HG02623 (cell line): ENCODE data around the gene MAST2.
"Not testable (repeated sequence)": the region's sequence is repeated elsewhere in the genome, so short reads cannot be mapped to it uniquely, and the experiment has no call there.

Experiments used
- ATAC-seq: cut with Tn5 transposase; IDR thresholded peaks from one replicate; pipeline ENCODE4 v1.9.1; 2021; ENCODE audit warnings: moderate library complexity; ENCODE audit not compliant: unreplicated experiment

The MAST2 gene

DNA sequence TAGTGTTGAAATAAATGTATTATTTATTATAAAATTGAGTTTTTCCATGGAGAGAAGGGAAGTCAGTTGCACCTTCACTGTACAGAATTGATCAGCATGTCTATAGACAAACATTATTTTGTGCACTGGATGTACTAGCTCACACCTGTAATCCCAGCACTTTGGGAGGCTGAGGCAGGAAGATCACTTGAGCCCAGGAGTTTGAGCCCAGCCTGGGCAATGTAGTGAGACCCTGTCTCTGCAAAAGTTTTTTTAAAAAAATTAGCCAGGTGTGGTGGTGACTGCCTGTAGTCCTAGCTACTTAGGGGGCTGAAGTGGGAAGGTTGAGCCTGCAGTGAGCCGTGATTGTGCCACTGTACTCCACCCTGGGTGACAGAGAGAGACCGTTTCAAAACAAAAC lies 87.7 kb downstream of the MAST2 start:
- ATAC-seq: no peak

DNA sequence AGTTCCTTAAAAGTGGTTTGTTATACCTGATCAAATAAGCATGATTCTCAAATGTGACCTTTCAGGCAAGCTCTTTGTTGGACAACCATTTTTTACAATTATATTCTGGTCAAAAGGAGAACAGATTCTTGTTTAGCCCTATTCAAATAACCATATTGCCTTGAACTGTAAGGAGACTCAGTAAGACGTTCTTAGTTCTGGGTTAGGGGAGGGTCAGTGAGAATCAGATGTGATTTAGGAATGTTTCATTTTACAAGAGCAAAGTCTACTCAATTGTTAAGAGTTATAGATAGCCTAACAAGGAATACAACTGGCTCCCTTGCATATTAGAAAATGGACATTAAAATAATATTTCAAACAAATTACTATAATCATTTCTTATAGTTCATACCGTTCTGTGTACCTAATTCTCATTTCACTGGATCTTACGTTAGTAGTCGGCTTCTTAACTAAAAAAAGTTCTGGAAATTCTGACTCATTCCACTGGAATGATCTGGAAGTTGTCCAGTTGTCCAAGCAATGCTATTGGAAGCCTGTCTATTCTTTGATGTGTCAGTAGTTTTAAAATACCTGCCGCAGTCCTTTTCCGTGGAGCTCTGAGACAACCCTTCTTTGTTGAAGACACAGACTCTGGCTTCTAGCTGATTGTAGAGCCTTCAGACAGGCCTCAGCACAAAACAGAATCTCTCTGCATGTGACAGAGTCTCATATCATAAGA lies 88.8 kb downstream of the MAST2 start:
- no peak for ATAC-seq

DNA sequence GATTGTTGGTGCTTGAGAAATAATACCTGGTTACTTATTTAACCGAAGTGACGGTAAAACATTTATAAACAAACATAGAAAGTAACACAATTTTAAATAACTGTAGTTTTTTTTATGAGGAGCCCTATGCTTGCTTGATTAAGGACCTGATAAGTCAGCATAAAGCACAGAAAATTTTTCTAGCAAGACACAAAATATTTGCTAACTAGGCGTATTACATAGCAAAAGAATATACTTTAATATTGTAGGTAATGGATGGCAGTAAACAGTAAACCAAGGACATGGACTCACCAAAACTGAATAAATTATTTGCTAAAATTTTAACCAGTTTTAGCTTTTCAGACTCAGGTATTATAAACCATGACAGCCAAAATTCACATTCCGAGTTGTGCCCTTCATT lies 90.9 kb downstream of the MAST2 start:
- ATAC-seq: no peak

DNA sequence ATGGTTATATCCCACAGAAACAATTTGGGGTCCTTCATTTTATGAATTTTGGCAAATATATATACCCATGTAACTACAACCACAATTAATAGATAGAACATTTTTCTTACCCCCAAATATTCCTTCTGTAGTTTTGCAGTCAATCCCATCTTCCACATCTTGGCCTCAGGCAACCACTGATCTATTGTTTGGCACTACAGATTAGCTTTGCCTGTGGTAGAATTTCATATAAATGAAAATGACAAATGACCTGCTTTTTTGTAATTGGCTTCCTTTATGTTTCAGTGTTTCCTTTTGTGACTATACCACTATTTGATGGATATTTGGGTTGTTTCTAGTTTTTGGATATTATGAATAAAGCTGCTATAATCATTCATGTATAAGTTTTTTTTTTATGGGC lies 91.5 kb downstream of the MAST2 start:
- no peak for ATAC-seq

DNA sequence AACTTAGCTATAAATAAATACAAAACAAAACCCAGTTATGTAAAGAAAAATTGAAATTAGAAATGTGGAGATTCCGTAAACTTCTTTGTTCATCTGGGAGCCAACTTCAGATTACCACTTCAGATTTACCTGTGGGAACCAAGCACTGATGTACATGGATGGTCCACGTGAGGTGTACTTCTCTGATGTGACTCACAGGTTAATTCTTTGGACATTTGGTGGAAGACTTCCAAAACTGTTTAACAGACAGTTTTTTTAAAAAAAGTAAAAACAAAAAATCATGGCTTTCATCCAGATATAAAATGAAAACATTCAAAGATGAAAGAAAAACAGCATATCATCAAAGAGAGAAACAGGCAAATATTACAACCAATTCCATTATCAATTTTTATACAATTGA lies 92.0 kb downstream of the MAST2 start:
- no peak for ATAC-seq

DNA sequence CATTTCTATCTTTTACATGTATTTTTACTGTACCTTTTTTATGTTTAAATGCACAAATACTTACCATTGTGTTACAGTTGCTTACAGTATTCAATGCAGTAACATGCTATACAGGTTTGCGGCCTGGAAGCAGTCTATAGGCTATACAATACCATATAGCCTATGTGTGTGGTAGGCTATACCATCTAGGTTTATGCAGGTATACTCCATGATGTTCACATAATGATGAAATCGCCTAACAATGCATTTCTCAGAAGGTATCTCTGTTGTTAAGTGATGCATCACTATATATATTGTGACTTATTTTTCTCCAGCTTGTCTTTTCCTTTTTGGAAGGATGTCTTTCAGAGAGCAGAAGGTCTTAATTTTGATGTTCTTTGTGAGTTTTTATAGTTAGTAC lies 103.5 kb downstream of the MAST2 start:
- no peak for ATAC-seq

DNA sequence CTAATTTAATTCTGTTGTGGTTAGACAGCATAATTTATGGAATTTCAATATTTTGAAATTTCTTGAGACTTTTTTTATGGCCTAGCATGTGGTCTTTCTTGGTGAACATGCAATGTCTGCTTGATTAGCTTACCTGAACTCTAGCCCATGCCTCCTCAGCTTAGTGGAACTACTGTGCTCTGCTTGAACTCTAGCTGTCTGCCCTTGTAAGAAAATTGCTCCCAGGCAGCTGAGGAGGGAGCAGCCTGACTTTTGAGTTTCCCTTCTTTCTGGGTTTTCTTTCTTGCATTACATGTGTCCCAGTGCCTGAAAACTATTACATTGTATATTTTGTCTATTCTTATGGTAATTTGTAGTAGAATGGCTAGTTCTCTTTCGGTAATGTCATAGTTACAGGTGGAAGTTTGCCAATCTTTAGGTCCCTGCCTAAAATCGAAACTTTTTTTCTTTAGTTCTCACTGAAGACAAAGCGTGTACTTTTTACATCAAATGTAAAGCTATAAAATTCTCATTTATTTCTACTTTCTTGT lies 105.3 kb downstream of the MAST2 start:
- no peak for ATAC-seq

DNA sequence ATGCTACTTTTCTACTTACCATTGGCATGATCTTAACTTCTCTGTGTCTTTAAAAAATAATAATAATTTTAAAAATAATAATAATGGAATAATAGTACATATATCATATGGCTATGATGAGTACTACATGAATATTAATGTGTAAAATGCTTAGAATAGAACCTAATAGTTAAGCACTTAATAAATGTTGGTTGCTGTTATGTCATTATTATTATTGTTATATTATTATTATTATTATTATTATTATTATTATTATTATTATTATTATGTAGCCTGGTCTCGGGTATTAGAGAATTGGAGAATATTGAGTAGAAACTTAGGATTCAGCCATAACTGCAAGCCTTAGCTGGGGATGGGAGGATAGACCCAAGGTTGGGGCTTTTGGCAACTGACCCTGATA lies 108.2 kb downstream of the MAST2 start:
- ATAC-seq: no peak

DNA sequence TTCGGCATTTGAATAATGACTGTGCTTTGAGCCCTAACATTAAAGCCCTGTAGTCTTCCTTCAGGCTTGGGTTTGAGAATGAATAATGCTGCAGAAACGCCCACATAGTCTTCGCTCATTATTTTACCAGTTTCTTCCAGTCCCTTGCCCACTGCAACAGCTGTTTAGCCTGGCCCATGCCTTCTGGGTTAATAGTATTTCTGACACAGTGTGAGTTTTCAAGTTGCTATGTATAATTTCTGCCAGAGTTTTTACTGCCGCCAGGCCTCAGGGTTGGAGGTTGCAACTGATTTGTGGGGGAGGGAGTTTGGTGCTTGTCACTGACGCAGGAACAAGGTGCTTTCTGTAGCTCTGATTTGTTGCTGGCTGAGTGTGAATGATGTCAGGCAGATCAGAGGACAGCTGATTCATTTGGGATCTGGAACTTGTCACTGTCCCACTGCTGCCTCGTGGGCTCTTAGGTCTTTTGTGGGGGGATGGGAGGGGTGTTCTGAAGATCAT lies 109.8 kb downstream of the MAST2 start:
- ATAC-seq: no peak

DNA sequence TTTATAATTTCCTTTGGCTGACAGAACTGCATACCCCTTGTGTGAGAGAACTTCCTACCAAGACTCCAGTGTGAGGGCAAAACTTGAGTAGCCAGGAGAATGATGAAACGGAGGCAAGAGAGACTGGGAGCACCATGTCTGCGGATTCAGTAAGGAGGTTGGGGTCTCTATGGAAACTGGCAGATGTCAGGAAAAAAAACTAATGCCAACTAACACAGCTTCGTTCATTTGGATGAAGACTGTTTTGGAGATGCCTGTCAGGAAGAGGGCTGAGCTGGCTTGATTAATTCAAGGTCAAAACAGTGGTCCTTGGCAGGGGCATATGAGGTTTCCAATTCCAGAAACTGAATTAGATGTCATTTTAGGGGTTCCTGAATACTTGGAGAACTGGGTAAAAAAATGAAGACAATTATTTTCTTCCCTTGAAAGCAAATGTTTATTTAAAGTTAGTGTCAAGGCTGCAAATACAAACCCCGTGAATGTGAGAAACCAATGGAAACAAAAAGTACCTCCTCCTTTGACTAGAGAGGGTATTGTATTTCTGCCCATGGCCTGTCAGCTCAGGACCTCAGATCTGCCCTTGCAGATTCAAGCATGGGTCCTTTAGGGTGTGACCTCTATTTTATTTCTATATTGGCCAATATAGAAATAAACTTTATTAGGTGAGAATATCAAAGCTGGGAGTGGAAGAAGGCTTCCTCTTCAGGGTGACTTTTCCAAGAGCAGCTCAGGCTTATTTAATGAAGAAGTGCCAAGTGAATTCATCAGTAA lies 110.5 kb downstream of the MAST2 start:
- ATAC-seq: no peak

DNA sequence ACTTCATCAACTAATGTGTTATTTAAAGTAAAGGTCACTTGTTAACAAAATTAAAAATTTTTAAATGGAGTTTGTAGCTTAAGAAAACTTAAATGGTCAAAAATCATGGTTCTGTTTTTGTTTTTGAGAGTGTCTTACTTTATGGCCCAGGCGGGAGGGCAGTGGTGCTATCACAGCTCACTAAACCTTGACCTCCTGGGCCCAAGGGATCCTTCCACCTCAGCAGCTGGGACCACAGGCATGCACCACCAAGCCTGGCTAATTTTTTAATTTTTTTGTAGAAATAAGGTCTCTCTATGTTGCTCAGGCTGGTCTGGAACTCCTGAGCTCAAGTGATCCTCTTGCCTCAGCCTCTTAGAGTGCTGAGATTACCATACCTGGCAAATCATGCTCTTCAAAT lies 111.4 kb downstream of the MAST2 start:
- ATAC-seq: no peak

DNA sequence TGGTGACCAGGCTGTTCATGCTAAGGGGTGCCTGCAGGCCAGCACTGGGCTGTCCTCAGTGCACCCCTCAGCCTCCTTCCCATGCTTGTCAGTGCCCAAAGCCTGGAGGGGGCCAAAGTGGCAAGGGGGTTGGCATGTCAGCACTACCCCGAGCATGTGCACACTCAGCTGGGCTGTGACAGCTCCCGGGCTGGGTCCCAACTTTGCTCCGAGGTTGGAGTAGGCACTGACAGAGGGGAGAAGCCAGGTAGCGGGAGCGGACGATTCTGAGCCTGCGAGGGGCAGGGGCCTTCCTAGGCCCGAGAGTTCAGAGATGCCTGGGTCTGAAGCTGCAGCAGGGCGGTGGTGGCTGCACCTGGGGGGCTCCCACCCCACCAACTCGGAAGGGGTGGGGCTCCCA lies 119.0 kb downstream of the MAST2 start:
- ATAC-seq: no peak

DNA sequence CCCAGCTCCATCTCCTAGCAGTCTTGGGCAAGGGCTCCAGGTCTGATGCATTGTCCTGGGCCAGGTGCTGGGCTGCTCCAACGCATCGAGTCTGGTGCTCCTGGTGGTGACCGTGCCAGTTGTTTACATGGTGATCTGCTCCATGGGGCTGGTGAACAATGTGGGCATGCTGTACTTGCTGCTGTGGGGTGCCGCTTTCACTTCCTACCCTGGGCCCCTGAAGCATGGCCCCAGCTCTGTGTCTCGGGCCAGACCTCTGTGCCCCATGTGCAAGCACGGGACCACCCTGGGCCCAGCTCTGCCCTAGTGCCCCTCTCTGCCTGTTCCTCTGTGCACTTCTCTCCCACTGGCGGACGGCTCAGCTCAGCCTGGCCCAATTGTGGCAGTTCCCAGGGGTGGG lies 119.4 kb downstream of the MAST2 start:
- ATAC-seq: no peak

DNA sequence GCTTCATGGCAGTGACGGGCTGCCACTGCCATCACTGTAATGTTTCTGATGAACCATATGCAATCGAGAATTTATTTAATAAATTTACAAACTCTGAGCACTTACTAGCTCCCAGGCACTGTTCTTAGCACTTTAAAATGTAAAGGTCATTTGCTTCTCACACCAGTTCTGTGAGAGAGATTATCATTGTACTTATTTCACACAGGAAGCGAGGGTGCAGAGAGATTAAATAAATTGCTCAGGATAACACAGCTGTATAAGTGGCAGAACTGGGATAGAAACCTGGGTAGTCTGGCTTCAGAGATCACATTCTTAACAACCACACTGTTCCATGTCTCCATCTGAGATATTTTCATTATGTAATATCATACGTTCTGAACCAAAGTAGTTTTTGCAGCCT lies 119.9 kb downstream of the MAST2 start:
- ATAC-seq: no peak

DNA sequence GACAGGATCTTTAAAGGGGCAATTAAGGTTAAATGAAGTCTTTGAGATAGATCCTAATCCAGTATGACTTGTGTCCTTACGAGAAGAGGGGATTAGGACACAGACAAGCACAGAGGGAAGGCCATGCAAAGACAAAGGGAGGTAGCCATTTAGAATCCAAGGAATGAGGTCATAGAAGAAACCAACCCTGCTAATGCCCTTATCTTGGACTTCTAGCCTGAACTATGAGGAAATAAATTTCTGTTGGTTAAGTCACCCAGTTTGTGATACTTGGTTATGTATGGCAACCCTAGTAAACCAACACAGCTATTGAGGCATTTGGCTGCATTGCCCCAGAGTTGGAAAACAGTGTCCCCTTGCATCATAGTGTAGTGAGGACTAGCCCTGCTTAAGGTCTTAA lies 121.3 kb downstream of the MAST2 start:
- no peak for ATAC-seq

DNA sequence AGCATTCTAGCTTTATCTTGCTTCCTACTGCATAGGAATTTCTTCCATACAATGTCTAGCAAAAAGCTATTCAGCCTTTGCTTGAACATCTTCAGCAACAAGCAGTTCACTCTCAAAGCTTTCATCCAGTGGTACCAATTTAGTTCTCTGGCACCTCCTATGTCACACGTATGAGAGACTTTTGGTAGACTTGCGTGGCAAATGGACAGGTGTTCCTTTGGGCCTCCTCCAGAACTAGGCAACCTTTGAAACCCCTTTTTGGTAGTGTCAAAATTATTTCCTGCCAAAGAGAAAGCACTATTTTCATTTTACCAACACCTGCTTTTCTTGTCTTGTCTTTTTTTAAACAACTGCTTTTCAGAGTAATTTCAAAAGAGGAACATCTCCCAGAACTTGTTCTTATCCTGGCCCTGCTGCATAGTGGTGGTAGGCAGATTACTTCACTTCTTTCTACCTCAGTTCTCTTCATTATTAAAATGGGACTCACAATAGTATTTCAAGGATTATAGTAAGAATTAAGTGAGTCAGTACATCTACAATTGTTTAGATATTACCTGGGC lies 122.4 kb downstream of the MAST2 start:
- no peak for ATAC-seq

DNA sequence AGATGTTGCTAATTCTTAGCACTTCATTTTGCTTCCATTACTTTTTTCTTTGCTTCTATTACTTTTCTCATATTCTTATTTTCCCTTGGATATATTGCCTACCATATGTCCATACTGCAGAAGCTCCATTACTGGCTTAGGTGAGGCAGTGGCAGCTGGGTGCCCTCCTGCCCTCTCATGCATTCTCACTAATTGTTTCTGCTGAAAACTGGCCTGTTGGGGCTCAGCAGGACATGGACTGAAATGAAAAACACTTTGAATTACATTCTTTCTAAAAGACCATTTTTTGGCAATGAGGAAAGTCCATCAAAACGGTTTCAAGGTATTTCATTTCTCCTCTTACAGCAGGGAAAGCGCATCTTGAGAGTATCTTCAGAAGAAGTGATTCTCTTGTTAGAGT lies 122.9 kb downstream of the MAST2 start:
- no peak for ATAC-seq

DNA sequence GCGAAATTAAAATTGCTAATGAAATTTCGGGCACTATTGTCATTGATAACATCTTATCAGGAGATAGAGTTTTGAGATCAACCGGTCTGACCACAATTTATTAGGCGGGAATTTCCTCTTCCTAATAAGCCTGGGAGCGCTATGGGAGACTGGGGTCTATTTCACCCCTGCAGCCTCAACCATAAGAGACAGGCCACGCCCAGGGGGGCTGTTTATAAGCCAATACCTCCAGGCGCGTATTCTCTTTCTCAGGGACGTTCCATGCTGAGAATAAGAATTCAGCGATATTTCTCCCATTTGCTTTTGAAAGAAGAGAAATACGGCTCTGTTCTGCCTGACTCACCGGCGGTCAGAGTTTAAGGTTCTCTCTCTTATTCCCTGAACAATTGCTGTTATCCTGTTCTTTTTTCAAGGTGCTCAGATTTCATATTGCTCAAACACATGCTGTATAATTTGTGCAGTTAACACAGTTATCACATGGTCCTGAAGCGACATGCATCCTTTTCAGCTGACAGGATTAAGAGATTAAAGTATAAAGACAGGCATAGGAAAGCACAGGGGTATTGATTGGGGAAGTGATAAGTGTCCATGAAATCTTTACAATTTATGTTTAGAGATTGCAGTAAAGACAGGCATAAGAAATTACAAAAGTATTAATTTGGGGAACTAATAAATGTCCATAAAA lies 124.0 kb downstream of the MAST2 start:
- not testable (repeated sequence) for ATAC-seq

DNA sequence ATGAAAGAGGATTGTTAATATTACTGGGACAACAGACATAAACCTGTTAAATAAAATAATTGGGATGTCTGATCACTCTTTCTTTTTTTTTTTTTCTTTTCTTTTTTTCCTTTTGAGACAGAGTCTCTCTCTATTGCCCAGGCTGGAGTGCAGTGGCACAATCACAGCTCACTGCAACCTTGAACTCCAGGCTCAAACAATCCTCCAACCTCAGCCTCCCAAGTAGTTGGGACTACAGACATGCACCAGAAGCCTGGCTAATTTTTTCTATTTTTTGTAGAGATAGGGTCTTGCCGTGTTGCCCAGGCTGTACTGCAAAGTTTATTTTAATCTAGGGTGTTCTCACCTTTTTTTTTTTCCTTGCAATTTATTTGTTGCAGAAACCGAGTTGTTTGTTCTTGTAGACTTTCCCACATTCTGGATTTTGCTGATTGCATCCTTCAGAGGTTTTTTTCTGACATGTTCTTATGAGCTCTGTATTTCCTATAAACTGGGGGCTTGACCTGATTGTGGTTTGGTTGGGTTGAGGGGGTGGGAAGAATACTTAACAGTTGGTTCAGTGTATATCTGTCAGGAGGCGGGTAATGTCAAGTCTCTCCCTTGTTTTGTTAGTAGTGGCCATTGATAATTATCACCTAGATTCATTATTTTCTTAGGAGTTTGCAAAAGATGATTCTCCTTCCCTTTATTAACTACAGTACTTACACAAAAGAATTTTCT lies 125.2 kb downstream of the MAST2 start:
- ATAC-seq: no peak

DNA sequence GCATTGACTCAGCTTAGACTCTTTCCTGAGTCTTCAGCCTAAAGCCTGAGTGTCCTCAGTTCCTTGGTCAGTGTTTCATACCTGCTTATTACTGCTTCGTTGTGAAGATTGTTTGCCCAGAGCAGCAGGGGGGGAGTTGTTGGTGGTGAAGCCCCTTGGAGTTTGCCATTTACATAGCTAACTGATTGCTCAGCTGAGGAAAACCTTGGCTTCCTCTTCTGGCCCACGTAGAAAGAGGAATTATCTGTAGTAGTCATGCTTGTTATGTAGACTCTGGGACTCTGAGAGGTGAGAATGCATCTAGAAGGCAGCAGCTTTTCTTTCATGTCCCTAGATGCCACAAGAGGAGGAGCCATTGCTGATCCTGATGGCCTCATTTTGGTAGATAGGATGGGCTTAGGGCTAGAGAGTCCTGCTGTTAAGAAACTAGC lies 125.9 kb downstream of the MAST2 start:
- no peak for ATAC-seq
